K562 (cell line): ENCODE results near the gene WNT11. TPM values are rescaled to one million over a fixed set of nuclear protein-coding genes. Genes with fewer than 3 reads are reported as not detected.
A peak's percentile ranks its signal among the peaks of the same experiment; 100 is the strongest.

ENCODE experiments used
- ATF6 ChIP-seq: sonication (generic); formaldehyde crosslinking; IDR thresholded peaks from 2 replicates; pipeline ENCODE4 v1.4.0; 2020; ENCODE audit warnings: mild to moderate bottlenecking, missing genetic modification reagents
- BHLHE40 ChIP-seq: IDR thresholded peaks from 2 replicates; pipeline ENCODE4 v1.6.1; 2011; ENCODE audit warnings: low read length, improper control_type of control experiment
- CTCF ChIP-seq, 3 experiments: IDR thresholded peaks in 2 of 3; conservative IDR thresholded peaks in 1 of 3; 2 replicates each; pipeline ENCODE4 v1.5.1; 2011 to 2012; ENCODE audit warnings: low read length in 3 of 3, mild to moderate bottlenecking in 3 of 3, control low read depth in 2 of 3, improper control_type of control experiment in 1 of 3, inconsistent platforms in 1 of 3, low read depth in 1 of 3, mixed read lengths in 1 of 3, moderate library complexity in 1 of 3; ENCODE audit not compliant: insufficient read depth in 2 of 3
- CXXC5 ChIP-seq: fragments of 250-450 bp; sonication (Bioruptor Pico); IDR thresholded peaks from 2 replicates; pipeline ENCODE4 v1.8.0; 2022; ENCODE audit warnings: inconsistent platforms, mild to moderate bottlenecking, moderate library complexity
- FOXP1 ChIP-seq: sonication (generic); formaldehyde crosslinking; IDR thresholded peaks from 2 replicates; pipeline ENCODE4 v1.8.0; 2022; ENCODE audit warnings: mild to moderate bottlenecking, missing genetic modification reagents
- KDM1A ChIP-seq, 2 experiments: fragments of 450-650 bp; IDR thresholded peaks; 2 replicates each; pipeline ENCODE4 v1.6.1; 2016; ENCODE audit warnings: mild to moderate bottlenecking in 2 of 2
- KLF16 ChIP-seq: IDR thresholded peaks from 2 replicates; pipeline ENCODE4 v1.6.1; 2016; ENCODE audit warnings: antibody characterized with exemption
- MAFF ChIP-seq: IDR thresholded peaks from 2 replicates; pipeline ENCODE4 v1.6.1; 2012; ENCODE audit warnings: low read length, improper control_type of control experiment
- MITF ChIP-seq: IDR thresholded peaks from 2 replicates; pipeline ENCODE4 v1.6.1; 2014; ENCODE audit warnings: antibody characterized with exemption
- NR2C1 ChIP-seq, 2 experiments: fragments of 450-650 bp; IDR thresholded peaks; 2 replicates each; pipeline ENCODE4 v1.6.1; 2017; ENCODE audit warnings: mild to moderate bottlenecking in 2 of 2, antibody characterized with exemption in 1 of 2, inconsistent platforms in 1 of 2, missing compliant biosample characterization in 1 of 2, missing genetic modification characterization in 1 of 2
- RB1 ChIP-seq: fragments of 450-650 bp; IDR thresholded peaks from 2 replicates; pipeline ENCODE4 v1.6.1; 2017; ENCODE audit warnings: low read depth, mild to moderate bottlenecking
- RBBP5 ChIP-seq: fragments of 200-600 bp; sonication (generic); IDR thresholded peaks from 2 replicates; pipeline ENCODE4 v1.6.1; 2012; ENCODE audit warnings: borderline replicate concordance, mild to moderate bottlenecking, low read length, control low read depth, inconsistent platforms; ENCODE audit not compliant: insufficient read depth, poor library complexity, severe bottlenecking
- RBM17 ChIP-seq: fragments of 200-400 bp; formaldehyde crosslinking; IDR thresholded peaks from 2 replicates; pipeline ENCODE4 v1.6.1; 2017; ENCODE audit warnings: low read depth, mild to moderate bottlenecking, low read length, borderline replicate concordance
- SOX6 ChIP-seq: fragments of 450-650 bp; IDR thresholded peaks from 2 replicates; pipeline ENCODE4 v1.6.1; 2014; ENCODE audit warnings: mild to moderate bottlenecking
- ZNF24 ChIP-seq: fragments of 450-650 bp; IDR thresholded peaks from 2 replicates; pipeline ENCODE4 v1.6.1; 2016
- ZNF347 ChIP-seq: fragments of 450-650 bp; formaldehyde crosslinking; IDR thresholded peaks from 2 replicates; pipeline ENCODE4 v1.4.0; 2020; ENCODE audit warnings: low read depth, mild to moderate bottlenecking, moderate library complexity
- ZNF583 ChIP-seq: fragments of 250-450 bp; sonication (Bioruptor Pico); IDR thresholded peaks from 2 replicates; pipeline ENCODE4 v1.4.0; 2020
- polyA plus RNA-seq, 8 experiments: library from polyadenylated mRNA; depleted of rRNA in 4 of 8; stranded (reverse) in 5 of 8; unstranded in 3 of 8; fragments of >200 nt; fragmentation: Nextera tagmentation in 2 of 8; fragmentation: Illumina TruSeq in 1 of 8; extraction: Ambion mirVana in 2 of 8; extraction: Trizol in 1 of 8; gene quantifications; 2 replicates each; pipeline versions ENCODE4 v1.2.1 to v1.2.3, GENCODE V29; 2011 to 2014; ENCODE audit warnings: inconsistent platforms in 1 of 8, missing spikeins in 1 of 8
- total RNA-seq, 7 experiments: library from RNA; depleted of rRNA in 6 of 7; stranded (reverse); fragments of >200 nt in 6 of 7; fragmentation: Illumina TruSeq in 2 of 7; extraction: Trizol in 2 of 7; gene quantifications; 2 replicates each; pipeline versions ENCODE4 v1.2.1 to v1.2.3, GENCODE V29; 2011 to 2021; ENCODE audit warnings: low replicate concordance in 1 of 7
- TF ChIP-seq, protein P1 (sequence below), 2 experiments: IDR thresholded peaks; 2 replicates each; pipeline ENCODE4 v1.6.1; 2011; ENCODE audit warnings: borderline replicate concordance in 1 of 2, control low read depth in 1 of 2, low read depth in 1 of 2, low read length in 1 of 2, mild to moderate bottlenecking in 1 of 2, mixed read lengths in 1 of 2, moderate library complexity in 1 of 2; ENCODE audit not compliant: insufficient read depth in 1 of 2, insufficient read length in 1 of 2, poor library complexity in 1 of 2, severe bottlenecking in 1 of 2; ENCODE audit errors: extremely low read depth in 1 of 2
- TF ChIP-seq, protein P2 (sequence below), 2 experiments: fragments of 450-650 bp; conservative IDR thresholded peaks; 2 replicates each; pipeline ENCODE4 v1.6.1; 2017; ENCODE audit warnings: mild to moderate bottlenecking in 2 of 2, moderate library complexity in 2 of 2

WNT11 gene
- total and polyA plus RNA-seq, 9 of the 15 experiments (the other 6 are each of a cell fraction or from before 2014, with no cell fraction given), result 0.03 to 0.20 (median 0.09) TPM; not detected in 4

GRCh38 chr11:76152086-76152681 is 54.1 kb downstream of the WNT11 start (continued):
- TF ChIP-seq ATF6 (no peak), MITF (no peak), RB1 (peak; percentile 100), SOX6 (no peak), ZNF347 (CRISPR knock-in tag) (no peak), BHLHE40 (peak; percentile 45; the same call in 1 of the 2 replicates), CXXC5 (CRISPR knock-in tag) (peak; percentile 69), NR2C1 (IDR thresholded peaks at IDR 0.05) (no peak), NR2C1 (tag; IDR thresholded peaks at IDR 0.05) (no peak), KLF16 (peak; percentile 53; the same call in 1 of the 2 replicates), ZNF583 (CRISPR knock-in tag) (peak; percentile 31; the same call in 1 of the 2 replicates), RBBP5 (no peak), ZNF24 (0 out of 2 replicates have a peak, but pooled peaks have one; percentile 30), CTCF (IDR thresholded peaks at IDR 0.05 in 2 of 3, conservative IDR thresholded peaks at IDR 0.05 in 1 of 3; ENCODE audit: insufficient read depth in 2 of 3, low read depth in 1 of 3, low read length in 3 of 3) (peak; percentile 95 to 98 (median 95)), KDM1A (IDR thresholded peaks at IDR 0.05) (peak; percentile 53 to 65; a peak in 2 of 4 replicates), FOXP1 (CRISPR knock-in tag) (0 out of 2 replicates have a peak, but pooled peaks have one; percentile 66), RBM17 (no peak), MAFF (no peak)
- TF ChIP-seq, protein P1, sequence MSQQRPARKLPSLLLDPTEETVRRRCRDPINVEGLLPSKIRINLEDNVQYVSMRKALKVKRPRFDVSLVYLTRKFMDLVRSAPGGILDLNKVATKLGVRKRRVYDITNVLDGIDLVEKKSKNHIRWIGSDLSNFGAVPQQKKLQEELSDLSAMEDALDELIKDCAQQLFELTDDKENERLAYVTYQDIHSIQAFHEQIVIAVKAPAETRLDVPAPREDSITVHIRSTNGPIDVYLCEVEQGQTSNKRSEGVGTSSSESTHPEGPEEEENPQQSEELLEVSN (IDR thresholded peaks at IDR 0.05; ENCODE audit: borderline replicate concordance in 1 of 2, extremely low read depth in 1 of 2, insufficient read depth in 1 of 2, insufficient read length in 1 of 2, low read depth in 1 of 2, low read length in 1 of 2, poor library complexity in 1 of 2, severe bottlenecking in 1 of 2), result peak; percentile 94 to 96
- TF ChIP-seq, protein P2, sequence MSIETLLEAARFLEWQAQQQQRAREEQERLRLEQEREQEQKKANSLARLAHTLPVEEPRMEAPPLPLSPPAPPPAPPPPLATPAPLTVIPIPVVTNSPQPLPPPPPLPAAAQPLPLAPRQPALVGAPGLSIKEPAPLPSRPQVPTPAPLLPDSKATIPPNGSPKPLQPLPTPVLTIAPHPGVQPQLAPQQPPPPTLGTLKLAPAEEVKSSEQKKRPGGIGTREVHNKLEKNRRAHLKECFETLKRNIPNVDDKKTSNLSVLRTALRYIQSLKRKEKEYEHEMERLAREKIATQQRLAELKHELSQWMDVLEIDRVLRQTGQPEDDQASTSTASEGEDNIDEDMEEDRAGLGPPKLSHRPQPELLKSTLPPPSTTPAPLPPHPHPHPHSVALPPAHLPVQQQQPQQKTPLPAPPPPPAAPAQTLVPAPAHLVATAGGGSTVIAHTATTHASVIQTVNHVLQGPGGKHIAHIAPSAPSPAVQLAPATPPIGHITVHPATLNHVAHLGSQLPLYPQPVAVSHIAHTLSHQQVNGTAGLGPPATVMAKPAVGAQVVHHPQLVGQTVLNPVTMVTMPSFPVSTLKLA (conservative IDR thresholded peaks at IDR 0.05), result no peak
